OCI-LY1 (cell line): ENCODE results near the gene GSPT1.

Experiments
- H2AFZ ChIP-seq: fragments of 200-600 bp; sonication (generic), shearing (Covaris generic); 2 replicates; pipeline ENCODE4 v1.6.0; 2014; ENCODE audit warnings: antibody characterized with exemption, mild to moderate bottlenecking, low read length
- H3F3A ChIP-seq: fragments of 200-600 bp; sonication (generic), shearing (Covaris generic); 2 replicates; pipeline ENCODE4 v1.6.0; 2014; ENCODE audit warnings: mild to moderate bottlenecking, antibody characterized with exemption, low read length, moderate library complexity; ENCODE audit not compliant: insufficient read depth
- H3K27ac ChIP-seq: fragments of 200-600 bp; sonication (generic); 2 replicates; pipeline ENCODE4 v1.5.1; 2014; ENCODE audit warnings: low read length, mixed run types, mild to moderate bottlenecking, low read depth; ENCODE audit not compliant: poor library complexity, severe bottlenecking
- H3K27me3 ChIP-seq: fragments of 200-600 bp; sonication (generic); 2 replicates; pipeline ENCODE4 v1.6.0; 2014; ENCODE audit warnings: antibody characterized with exemption, mild to moderate bottlenecking, low read length, moderate library complexity; ENCODE audit not compliant: insufficient read depth
- H3K36me3 ChIP-seq: fragments of 200-600 bp; sonication (generic); 2 replicates; pipeline ENCODE4 v1.6.1; 2014; ENCODE audit warnings: mild to moderate bottlenecking, antibody characterized with exemption, low read length, moderate library complexity, mixed read lengths; ENCODE audit not compliant: insufficient read depth
- H3K4me1 ChIP-seq: fragments of 200-600 bp; sonication (generic); 2 replicates; pipeline ENCODE4 v1.5.1; 2014; ENCODE audit warnings: mild to moderate bottlenecking, low read length, moderate library complexity; ENCODE audit not compliant: insufficient read depth, severe bottlenecking
- H3K4me2 ChIP-seq: fragments of 200-600 bp; sonication (generic), shearing (Covaris generic); 2 replicates; pipeline ENCODE4 v1.6.1; 2014; ENCODE audit warnings: low read length
- H3K4me3 ChIP-seq: fragments of 200-600 bp; sonication (generic); 2 replicates; pipeline ENCODE4 v1.5.1; 2014; ENCODE audit warnings: low read length, low read depth, mild to moderate bottlenecking, mixed read lengths; ENCODE audit not compliant: poor library complexity, severe bottlenecking
- H3K79me2 ChIP-seq: fragments of 200-600 bp; shearing (Covaris generic); 2 replicates; pipeline ENCODE4 v1.6.1; 2016; ENCODE audit warnings: mixed run types, low read length, mixed read lengths; ENCODE audit not compliant: insufficient read depth
- H3K9ac ChIP-seq: fragments of 200-600 bp; sonication (generic), shearing (Covaris generic); 2 replicates; pipeline ENCODE4 v1.6.1; 2014; ENCODE audit warnings: mild to moderate bottlenecking, low read length, mixed read lengths
- H3K9me2 ChIP-seq: fragments of 200-600 bp; sonication (generic), shearing (Covaris generic); 2 replicates; pipeline ENCODE4 v1.6.1; 2014; ENCODE audit warnings: low read depth, mild to moderate bottlenecking, low read length, mixed read lengths
- H3K9me3 ChIP-seq: fragments of 200-600 bp; shearing (Covaris generic); 2 replicates; pipeline ENCODE4 v1.6.1; 2014; ENCODE audit warnings: low read length, mixed read lengths
- H4K20me1 ChIP-seq: fragments of 200-600 bp; sonication (generic), shearing (Covaris generic); 2 replicates; pipeline ENCODE4 v1.6.0; 2016; ENCODE audit warnings: mild to moderate bottlenecking, low read length; ENCODE audit not compliant: insufficient read depth
- CTCF ChIP-seq: fragments of 200-600 bp; sonication (generic), shearing (Covaris generic); IDR thresholded peaks from 2 replicates; pipeline ENCODE4 v1.5.1; 2017; ENCODE audit warnings: mild to moderate bottlenecking, antibody characterized with exemption, low read length, moderate library complexity, mixed read lengths
- EZH2 ChIP-seq: fragments of 200-600 bp; sonication (generic), shearing (Covaris generic); IDR thresholded peaks from 2 replicates; pipeline ENCODE4 v1.8.0; 2017; ENCODE audit warnings: borderline replicate concordance, mixed run types, mild to moderate bottlenecking, antibody characterized with exemption, low read length, moderate library complexity, mixed read lengths

GSPT1 gene

GRCh38 chr16:11893571-11893970, 22.2 kb downstream of the GSPT1 start:
- H3K79me2 ChIP-seq: peaks cover 23% of the 10 kb centered on the region
- H3K27ac ChIP-seq: no peak overlapping the region
- H3K27me3 ChIP-seq: no peaks in the 10 kb centered on the region
- H4K20me1 ChIP-seq: 0 out of 2 replicates have a peak, but pooled peaks cover 2% of the 10 kb centered on the region
- H3F3A ChIP-seq: peaks cover 2% of the 10 kb centered on the region; the same call in 1 of the 2 replicates
- no peak overlapping the region for H3K4me3 ChIP-seq
- H2AFZ ChIP-seq: no peak overlapping the region
- H3K36me3 ChIP-seq: peaks cover 86% of the 10 kb centered on the region
- H3K4me2 ChIP-seq: no peak overlapping the region
- no peaks in the 10 kb centered on the region for H3K9me3 ChIP-seq
- H3K9ac ChIP-seq: no peak overlapping the region
- no peaks in the 10 kb centered on the region for H3K4me1 ChIP-seq
- H3K9me2 ChIP-seq: no peaks in the 10 kb centered on the region
- no peak for TF ChIP-seq CTCF
- TF ChIP-seq EZH2: no peak

DNA sequence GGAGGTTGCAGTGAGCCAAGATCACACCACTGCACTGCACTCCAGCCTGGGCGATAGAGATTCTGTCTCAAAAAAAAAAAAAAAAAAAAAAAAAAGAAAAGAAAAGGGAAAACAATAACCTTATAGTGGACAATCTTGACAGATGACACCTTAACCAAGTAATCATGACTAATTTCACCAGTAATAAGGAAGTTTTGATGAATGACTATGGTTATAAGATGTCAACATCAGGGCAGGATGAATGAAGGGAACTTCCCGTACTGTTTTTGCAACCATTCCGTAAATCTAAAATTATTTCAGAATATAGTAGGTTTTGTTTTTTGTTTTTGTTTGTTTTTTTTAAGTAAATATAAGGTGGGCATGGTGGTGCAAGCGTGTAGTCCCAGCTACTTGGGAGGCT, 23.0 kb downstream of the GSPT1 start:
- TF ChIP-seq EZH2: no peak
- TF ChIP-seq CTCF: no peak
- Histone ChIP-seq H3K79me2 (peaks cover 18% of the 10 kb centered on the region; the same call in 1 of the 2 replicates), H3K9ac (no peak overlapping the region), H3K4me1 (no peaks in the 10 kb centered on the region), H3K36me3 (peaks cover 89% of the 10 kb centered on the region), H3K9me3 (no peaks in the 10 kb centered on the region), H3K27ac (no peak overlapping the region), H3K4me3 (no peak overlapping the region), H3K9me2 (no peaks in the 10 kb centered on the region), H3F3A (peaks cover 2% of the 10 kb centered on the region; the same call in 1 of the 2 replicates), H3K27me3 (no peaks in the 10 kb centered on the region), H4K20me1 (0 out of 2 replicates have a peak, but pooled peaks cover 2% of the 10 kb centered on the region), H2AFZ (no peak overlapping the region), H3K4me2 (no peak overlapping the region)

DNA sequence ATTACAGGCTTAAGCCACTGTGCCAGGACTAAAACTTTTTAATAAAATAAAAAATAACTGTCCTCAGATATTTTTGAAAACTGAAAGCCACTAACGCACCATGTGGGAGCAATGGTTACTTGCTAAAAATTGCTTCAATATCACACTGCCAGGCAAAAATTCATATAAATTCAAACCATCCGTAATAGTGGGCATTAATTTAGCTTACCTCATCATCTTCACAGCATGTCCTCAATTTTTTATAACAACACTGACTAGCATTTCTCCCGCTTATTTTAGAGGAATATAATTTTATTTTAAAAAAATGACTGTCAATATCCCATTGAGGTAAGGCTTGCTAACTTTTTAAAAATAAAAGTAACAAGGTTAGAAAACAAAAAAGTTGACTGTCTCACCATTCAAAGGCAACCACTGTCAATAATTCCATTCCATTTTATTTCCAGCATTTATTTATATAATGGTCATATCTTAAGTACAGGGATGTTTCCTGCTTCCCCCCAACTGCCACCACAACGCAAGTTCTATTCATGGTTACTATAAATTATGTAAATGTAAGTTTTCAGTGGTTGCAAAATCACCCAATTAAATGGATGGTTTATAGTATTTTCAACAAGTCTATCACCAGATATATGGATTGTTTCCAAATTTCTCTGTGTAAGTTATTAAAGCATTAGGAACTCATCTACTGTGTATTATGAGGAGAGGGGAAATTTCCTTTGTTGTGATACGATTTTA, 25.4 kb downstream of the GSPT1 start:
- Histone ChIP-seq H3F3A (peaks cover 2% of the 10 kb centered on the region; the same call in 1 of the 2 replicates), H3K9me3 (no peaks in the 10 kb centered on the region), H3K27me3 (no peaks in the 10 kb centered on the region), H3K27ac (no peak overlapping the region), H3K79me2 (no peaks in the 10 kb centered on the region), H3K4me3 (no peak overlapping the region), H2AFZ (no peak overlapping the region), H3K4me2 (no peak overlapping the region), H4K20me1 (no peaks in the 10 kb centered on the region), H3K36me3 (peaks cover 89% of the 10 kb centered on the region), H3K4me1 (no peaks in the 10 kb centered on the region), H3K9ac (no peak overlapping the region), H3K9me2 (no peaks in the 10 kb centered on the region)
- no peak for TF ChIP-seq EZH2
- TF ChIP-seq CTCF: no peak
